ENCODE data around the gene ARSJ.

The ARSJ gene

DNA sequence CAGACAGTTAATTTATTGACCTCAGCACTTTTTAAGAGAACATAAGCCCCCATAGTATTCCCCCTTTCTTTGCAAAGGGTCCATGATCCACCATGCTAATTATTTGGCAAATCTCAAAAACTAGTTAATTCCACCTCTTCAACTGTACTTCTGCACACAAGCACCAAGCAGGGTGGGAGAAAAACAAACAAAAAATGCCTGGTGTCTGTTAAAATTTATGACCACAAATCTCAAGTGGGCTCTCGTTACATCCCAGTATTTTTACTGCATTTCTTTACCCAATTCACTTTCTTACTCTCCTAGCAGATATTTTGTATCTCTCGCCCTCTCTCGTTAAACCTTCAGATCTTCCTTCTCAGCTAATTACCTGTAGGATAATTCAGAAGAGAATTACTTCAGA is 6.1 kb downstream of the ARSJ start:
- ChIA-PET CTCF (no interaction called here), POLR2A (ENCODE audit: low non-redundant PET) (no interaction called here)
- no peak overlapping the region for H3K27ac ChIP-seq
- no peak for DNase-seq (ENCODE audit: low spot score)
- TF ChIP-seq, protein P1, sequence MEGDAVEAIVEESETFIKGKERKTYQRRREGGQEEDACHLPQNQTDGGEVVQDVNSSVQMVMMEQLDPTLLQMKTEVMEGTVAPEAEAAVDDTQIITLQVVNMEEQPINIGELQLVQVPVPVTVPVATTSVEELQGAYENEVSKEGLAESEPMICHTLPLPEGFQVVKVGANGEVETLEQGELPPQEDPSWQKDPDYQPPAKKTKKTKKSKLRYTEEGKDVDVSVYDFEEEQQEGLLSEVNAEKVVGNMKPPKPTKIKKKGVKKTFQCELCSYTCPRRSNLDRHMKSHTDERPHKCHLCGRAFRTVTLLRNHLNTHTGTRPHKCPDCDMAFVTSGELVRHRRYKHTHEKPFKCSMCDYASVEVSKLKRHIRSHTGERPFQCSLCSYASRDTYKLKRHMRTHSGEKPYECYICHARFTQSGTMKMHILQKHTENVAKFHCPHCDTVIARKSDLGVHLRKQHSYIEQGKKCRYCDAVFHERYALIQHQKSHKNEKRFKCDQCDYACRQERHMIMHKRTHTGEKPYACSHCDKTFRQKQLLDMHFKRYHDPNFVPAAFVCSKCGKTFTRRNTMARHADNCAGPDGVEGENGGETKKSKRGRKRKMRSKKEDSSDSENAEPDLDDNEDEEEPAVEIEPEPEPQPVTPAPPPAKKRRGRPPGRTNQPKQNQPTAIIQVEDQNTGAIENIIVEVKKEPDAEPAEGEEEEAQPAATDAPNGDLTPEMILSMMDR (conservative IDR thresholded peaks at IDR 0.05; ENCODE audit: low read depth), result no peak

DNA sequence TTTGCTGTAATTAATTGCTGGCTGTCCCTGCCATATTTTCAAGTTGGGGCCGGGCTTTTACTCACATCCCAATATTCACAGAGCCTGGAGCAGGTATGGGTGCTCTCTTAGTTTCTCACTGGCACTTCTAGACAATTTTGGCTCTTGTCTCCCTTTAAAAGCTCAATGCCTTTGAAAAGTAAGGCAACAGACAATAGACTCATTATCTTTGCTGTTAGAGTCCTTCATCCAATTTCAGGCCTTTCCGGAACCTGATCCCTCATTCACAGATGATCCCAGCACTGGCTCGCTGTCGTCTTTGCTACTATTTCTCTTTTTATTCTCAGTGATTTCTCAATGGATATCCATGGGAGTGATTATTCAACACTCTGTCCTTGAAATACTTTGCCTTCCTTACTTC is 6.7 kb downstream of the ARSJ start:
- DNase-seq (ENCODE audit: low spot score), result no peak
- ChIA-PET POLR2A (ENCODE audit: low non-redundant PET) (no interaction called here), CTCF (no interaction called here)
- no peak overlapping the region for H3K27ac ChIP-seq
- TF ChIP-seq, protein P1 (conservative IDR thresholded peaks at IDR 0.05; ENCODE audit: low read depth), result no peak

DNA sequence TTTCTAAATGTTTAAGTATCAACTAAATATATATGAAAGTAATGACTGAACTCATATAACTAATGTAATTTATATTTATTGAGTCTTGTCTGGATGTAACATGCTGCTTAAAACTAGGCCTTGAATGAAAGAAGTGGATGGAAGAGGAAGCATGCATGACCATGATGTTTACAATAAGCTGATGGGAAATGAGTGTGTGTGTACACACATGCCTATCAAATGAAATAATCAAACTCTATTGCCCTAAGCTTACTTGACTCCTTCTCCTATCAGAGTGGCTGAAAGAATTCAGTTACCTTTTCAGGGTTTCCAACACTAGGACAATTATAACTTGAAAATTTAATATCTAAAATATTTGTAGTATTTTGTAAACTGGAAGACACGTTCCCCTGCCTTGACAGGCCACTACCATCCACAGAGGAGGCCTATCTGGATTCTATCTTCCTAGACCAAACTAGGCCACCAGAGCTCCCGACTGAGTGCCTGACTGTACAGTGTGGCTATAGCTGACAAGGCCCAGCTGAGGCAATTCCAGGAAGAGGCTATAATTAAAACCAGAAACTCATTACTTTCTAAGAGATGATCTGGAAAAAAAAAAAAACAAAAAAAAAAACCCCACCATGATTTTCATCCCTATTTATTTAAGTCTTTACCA is 7.6 kb downstream of the ARSJ start:
- POLR2A ChIA-PET (ENCODE audit: low non-redundant PET), result no interaction called here
- H3K27ac ChIP-seq, result no peak overlapping the region
- no peak for DNase-seq (ENCODE audit: low spot score)
- CTCF ChIA-PET, result no interaction called here
- TF ChIP-seq, protein P1 (conservative IDR thresholded peaks at IDR 0.05; ENCODE audit: low read depth), result no peak

DNA sequence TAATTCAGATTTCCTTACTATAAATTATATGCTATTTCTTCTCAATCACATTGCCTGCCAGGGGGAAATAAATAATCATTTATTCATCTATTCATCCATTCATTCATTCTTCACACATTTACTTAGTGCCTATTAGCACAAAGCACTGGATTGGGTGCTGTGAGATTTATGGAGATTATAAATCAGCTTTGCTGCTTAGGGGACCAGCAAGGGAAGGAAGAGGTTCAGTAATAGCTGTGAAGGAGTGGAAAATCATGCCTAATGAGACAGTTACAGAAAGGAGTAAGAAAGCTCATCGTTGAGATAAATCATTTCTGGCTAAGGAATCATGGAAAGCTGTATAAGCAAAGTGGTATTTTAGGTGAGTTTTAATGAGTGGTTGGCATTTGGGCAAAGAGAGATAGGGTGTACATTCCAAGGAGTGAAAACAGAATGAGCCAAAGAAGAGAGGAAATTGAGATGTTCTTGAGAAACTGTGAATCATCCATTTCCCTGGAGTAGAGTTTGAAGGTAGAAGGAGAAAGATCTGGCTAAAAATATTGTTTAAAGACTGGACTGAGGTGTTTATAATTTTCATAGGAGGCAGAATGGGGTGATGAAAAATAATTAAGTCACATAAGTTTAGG is 9.6 kb downstream of the ARSJ start:
- H3K27ac ChIP-seq, result no peak overlapping the region
- TF ChIP-seq, protein P1 (conservative IDR thresholded peaks at IDR 0.05; ENCODE audit: low read depth), result no peak
- CTCF ChIA-PET, result no interaction called here
- DNase-seq (ENCODE audit: low spot score), result no peak
- POLR2A ChIA-PET (ENCODE audit: low non-redundant PET), result no interaction called here

- H3K27ac ChIP-seq, result no peak overlapping the region
- ChIA-PET POLR2A (ENCODE audit: low non-redundant PET) (no interaction called here), CTCF (no interaction called here)
- DNase-seq (ENCODE audit: low spot score), result no peak
- TF ChIP-seq, protein P1 (conservative IDR thresholded peaks at IDR 0.05; ENCODE audit: low read depth), result no peak
These were observed 11.0 kb downstream of the ARSJ start for GRCh38 chr4:113968473-113968872.

GRCh38 chr4:113967687-113968086 is 11.8 kb downstream of the ARSJ start:
- ChIA-PET POLR2A (ENCODE audit: low non-redundant PET) (no interaction called here), CTCF (interaction anchor here (1.0 kb wide), 1 partner anchor 420 kb away, joined by 4 read pairs; no protein-coding TSS in a partner anchor)
- DNase-seq (ENCODE audit: low spot score), result no peak
- TF ChIP-seq, protein P1 (conservative IDR thresholded peaks at IDR 0.05; ENCODE audit: low read depth), result no peak
- no peak overlapping the region for H3K27ac ChIP-seq
